Smooth muscle cell (in vitro differentiated cells): ENCODE data around the gene POC1B. TPM values are rescaled to one million over a fixed set of nuclear protein-coding genes. Genes with fewer than 3 reads are reported as not detected.
"Not testable (repeated sequence)": the region's sequence is repeated elsewhere in the genome, so short reads cannot be mapped to it uniquely, and the experiment has no call there.

Source experiments
- DNase-seq: peaks from one replicate; lab custom pipeline; 2025; ENCODE audit not compliant: unreplicated experiment; lab: John Stamatoyannopoulos, UW
- H2AFZ ChIP-seq: fragments of 200-600 bp; sonication (generic); 2 replicates; pipeline ENCODE4 v1.6.0; 2016; ENCODE audit warnings: antibody characterized with exemption, low read depth, mild to moderate bottlenecking
- H3F3A ChIP-seq: fragments of 200-600 bp; sonication (generic); 2 replicates; pipeline ENCODE4 v1.6.0; 2017; ENCODE audit warnings: antibody characterized with exemption, low read depth
- H3K27ac ChIP-seq: fragments of 200-600 bp; sonication (generic); 2 replicates; pipeline ENCODE4 v1.5.1; 2016; ENCODE audit warnings: low read depth, mild to moderate bottlenecking
- H3K27me3 ChIP-seq: fragments of 200-600 bp; sonication (generic); 2 replicates; pipeline ENCODE4 v1.6.1; 2016; ENCODE audit warnings: low read depth, mild to moderate bottlenecking
- H3K36me3 ChIP-seq: fragments of 200-600 bp; sonication (generic); 2 replicates; pipeline ENCODE4 v1.5.1; 2016; ENCODE audit warnings: low read depth
- H3K4me1 ChIP-seq: fragments of 200-600 bp; sonication (generic); 2 replicates; pipeline ENCODE4 v1.5.1; 2016; ENCODE audit warnings: low read depth
- H3K4me2 ChIP-seq: fragments of 200-600 bp; sonication (generic); 2 replicates; pipeline ENCODE4 v1.6.0; 2016; ENCODE audit warnings: mild to moderate bottlenecking
- H3K4me3 ChIP-seq: fragments of 200-600 bp; sonication (generic); 2 replicates; pipeline ENCODE4 v1.5.1; 2016; ENCODE audit warnings: mild to moderate bottlenecking
- H3K79me2 ChIP-seq: fragments of 200-600 bp; sonication (generic); 2 replicates; pipeline ENCODE4 v1.6.0; 2016; ENCODE audit warnings: low read depth, mild to moderate bottlenecking
- H3K9ac ChIP-seq: fragments of 200-600 bp; sonication (generic); 2 replicates; pipeline ENCODE4 v1.6.0; 2016; ENCODE audit warnings: low read depth
- H3K9me3 ChIP-seq: fragments of 200-600 bp; sonication (generic); replicated peaks from 2 replicates; pipeline ENCODE4 v1.5.1; 2016; ENCODE audit warnings: low read depth
- H4K20me1 ChIP-seq: fragments of 200-600 bp; sonication (generic); 2 replicates; pipeline ENCODE4 v1.6.0; 2016; ENCODE audit warnings: low read depth
- WGBS: methylation state at CpG from one replicate; pipeline ENCODE4 v1.1.7; 2016; ENCODE audit warnings: low lambda C conversion rate; 5-methylcytosine and 5-hydroxymethylcytosine counted together
- polyA plus RNA-seq: library from polyadenylated mRNA; unstranded; fragments of >200 nt; fragmentation: Nextera tagmentation; extraction: Ambion mirVana; gene quantifications from 2 replicates; pipeline ENCODE4 v1.2.1, GENCODE V29; 2016
- total RNA-seq: library from RNA; depleted of rRNA; stranded (reverse); fragments of >200 nt; gene quantifications from 2 replicates; pipeline ENCODE4 v1.2.3, GENCODE V29; 2014
- TF ChIP-seq, protein P1 (sequence below): fragments of 200-600 bp; sonication (generic); IDR thresholded peaks from 2 replicates; pipeline ENCODE4 v1.5.1; 2017; ENCODE audit warnings: borderline replicate concordance, mild to moderate bottlenecking, antibody characterized with exemption; ENCODE audit not compliant: insufficient read depth, poor library complexity, severe bottlenecking

Gene POC1B
- total and polyA plus RNA-seq, 2 experiments from 2014 or later = 9.1 to 13.3 TPM

DNA sequence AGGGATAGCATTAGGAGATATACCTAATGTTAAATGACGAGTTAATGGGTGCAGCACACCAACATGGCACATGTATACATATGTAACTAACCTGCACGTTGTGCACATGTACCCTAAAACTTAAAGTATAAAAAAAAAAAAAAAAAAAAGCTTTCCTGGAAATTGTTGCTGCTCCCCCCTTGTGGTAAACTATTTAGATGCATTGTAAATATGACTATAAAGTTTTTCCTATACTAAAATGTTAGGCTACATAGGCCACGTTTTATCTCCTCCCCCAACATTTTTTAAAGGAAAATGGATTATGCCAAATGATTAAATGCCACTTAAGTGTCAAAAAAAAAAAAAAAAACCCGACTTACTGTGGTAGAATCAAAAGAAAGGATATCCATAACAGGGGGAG is 66.6 kb downstream of the POC1B start:
- H3K27me3 ChIP-seq, H3K4me2 ChIP-seq, DNase-seq, H3K27ac ChIP-seq, H3K9me3 ChIP-seq, H2AFZ ChIP-seq, H3K4me3 ChIP-seq, H3K9ac ChIP-seq, H3K79me2 ChIP-seq, H4K20me1 ChIP-seq, H3K36me3 ChIP-seq, H3F3A ChIP-seq: not testable (repeated sequence)
- TF ChIP-seq, protein P1, sequence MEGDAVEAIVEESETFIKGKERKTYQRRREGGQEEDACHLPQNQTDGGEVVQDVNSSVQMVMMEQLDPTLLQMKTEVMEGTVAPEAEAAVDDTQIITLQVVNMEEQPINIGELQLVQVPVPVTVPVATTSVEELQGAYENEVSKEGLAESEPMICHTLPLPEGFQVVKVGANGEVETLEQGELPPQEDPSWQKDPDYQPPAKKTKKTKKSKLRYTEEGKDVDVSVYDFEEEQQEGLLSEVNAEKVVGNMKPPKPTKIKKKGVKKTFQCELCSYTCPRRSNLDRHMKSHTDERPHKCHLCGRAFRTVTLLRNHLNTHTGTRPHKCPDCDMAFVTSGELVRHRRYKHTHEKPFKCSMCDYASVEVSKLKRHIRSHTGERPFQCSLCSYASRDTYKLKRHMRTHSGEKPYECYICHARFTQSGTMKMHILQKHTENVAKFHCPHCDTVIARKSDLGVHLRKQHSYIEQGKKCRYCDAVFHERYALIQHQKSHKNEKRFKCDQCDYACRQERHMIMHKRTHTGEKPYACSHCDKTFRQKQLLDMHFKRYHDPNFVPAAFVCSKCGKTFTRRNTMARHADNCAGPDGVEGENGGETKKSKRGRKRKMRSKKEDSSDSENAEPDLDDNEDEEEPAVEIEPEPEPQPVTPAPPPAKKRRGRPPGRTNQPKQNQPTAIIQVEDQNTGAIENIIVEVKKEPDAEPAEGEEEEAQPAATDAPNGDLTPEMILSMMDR = peak; percentile 30
- 60% methylated on average over 4 of the region's 4 CpGs for WGBS
- peaks cover 24% of the 10 kb centered on the region for H3K4me1 ChIP-seq

GRCh38 chr12:89456565-89456964 is 69.3 kb downstream of the POC1B start:
- Histone ChIP-seq H3K4me1 (peaks cover 47% of the 10 kb centered on the region), H4K20me1 (no peaks in the 10 kb centered on the region), H3K27me3 (no peaks in the 10 kb centered on the region), H3K4me3 (no peak overlapping the region), H3K9me3 (no peaks in the 10 kb centered on the region), H2AFZ (no peak overlapping the region), H3F3A (peaks cover 21% of the 10 kb centered on the region), H3K4me2 (no peak overlapping the region), H3K9ac (no peak overlapping the region), H3K36me3 (no peaks in the 10 kb centered on the region), H3K79me2 (no peaks in the 10 kb centered on the region), H3K27ac (no peak overlapping the region)
- WGBS = 97% methylated on average over 1 of the region's 1 CpG
- TF ChIP-seq, protein P1 = no peak
- no peak for DNase-seq

GRCh38 chr12:89454080-89454848 is 71.6 kb downstream of the POC1B start:
- no peak overlapping the region for H2AFZ ChIP-seq
- H3K4me3 ChIP-seq = no peak overlapping the region
- no peaks in the 10 kb centered on the region for H3K27me3 ChIP-seq

More at GRCh38 chr12:89454080-89454848, 71.6 kb downstream of the POC1B start:
- H3K9me3 ChIP-seq = no peaks in the 10 kb centered on the region
- DNase-seq = no peak
- H3F3A ChIP-seq = peaks cover 38% of the 10 kb centered on the region
- H3K27ac ChIP-seq = peak overlapping the region; percentile 99
- H3K36me3 ChIP-seq = no peaks in the 10 kb centered on the region
- no peaks in the 10 kb centered on the region for H3K79me2 ChIP-seq
- TF ChIP-seq, protein P1 = no peak
- peak overlapping the region; percentile 75 for H3K4me2 ChIP-seq
- WGBS = 30% methylated on average over 7 of the region's 7 CpGs
- peak overlapping the region; percentile 94 for H3K9ac ChIP-seq
- peaks cover 55% of the 10 kb centered on the region for H3K4me1 ChIP-seq
- no peaks in the 10 kb centered on the region for H4K20me1 ChIP-seq
